ENCODE data around the gene TNFAIP8L1.

DNA sequence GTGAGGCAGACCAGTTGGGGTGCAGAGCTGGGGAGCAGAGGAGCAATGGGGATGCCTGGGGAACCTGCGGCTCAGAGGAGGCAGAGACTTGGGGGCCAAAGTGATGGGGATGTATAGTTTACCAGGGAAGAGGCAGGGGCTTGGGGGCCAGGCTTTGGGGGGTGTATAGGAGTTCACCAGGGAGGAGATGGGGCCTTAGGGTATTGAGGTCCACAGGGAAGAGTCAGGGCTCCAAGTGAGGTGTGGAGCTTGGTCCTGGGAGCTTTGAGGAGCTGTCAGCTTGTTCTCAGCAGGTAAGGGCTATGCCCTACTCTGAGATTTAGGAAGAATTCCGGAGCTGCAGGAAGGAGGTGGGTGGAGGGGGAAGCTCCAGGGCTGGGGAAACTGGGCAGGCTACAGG is 10.8 kb downstream of the TNFAIP8L1 start:
- TF ChIP-seq, protein P1, sequence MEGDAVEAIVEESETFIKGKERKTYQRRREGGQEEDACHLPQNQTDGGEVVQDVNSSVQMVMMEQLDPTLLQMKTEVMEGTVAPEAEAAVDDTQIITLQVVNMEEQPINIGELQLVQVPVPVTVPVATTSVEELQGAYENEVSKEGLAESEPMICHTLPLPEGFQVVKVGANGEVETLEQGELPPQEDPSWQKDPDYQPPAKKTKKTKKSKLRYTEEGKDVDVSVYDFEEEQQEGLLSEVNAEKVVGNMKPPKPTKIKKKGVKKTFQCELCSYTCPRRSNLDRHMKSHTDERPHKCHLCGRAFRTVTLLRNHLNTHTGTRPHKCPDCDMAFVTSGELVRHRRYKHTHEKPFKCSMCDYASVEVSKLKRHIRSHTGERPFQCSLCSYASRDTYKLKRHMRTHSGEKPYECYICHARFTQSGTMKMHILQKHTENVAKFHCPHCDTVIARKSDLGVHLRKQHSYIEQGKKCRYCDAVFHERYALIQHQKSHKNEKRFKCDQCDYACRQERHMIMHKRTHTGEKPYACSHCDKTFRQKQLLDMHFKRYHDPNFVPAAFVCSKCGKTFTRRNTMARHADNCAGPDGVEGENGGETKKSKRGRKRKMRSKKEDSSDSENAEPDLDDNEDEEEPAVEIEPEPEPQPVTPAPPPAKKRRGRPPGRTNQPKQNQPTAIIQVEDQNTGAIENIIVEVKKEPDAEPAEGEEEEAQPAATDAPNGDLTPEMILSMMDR (IDR thresholded peaks at IDR 0.05; ENCODE audit: insufficient read depth, low read length), result no peak
- TF ChIP-seq POLR2AphosphoS5 (IDR thresholded peaks at IDR 0.05; ENCODE audit: low read depth), result no peak
